Osteoblast (primary cell): ENCODE measurements around the gene GRIA4. TPM values are rescaled to one million over a fixed set of nuclear protein-coding genes. Genes with fewer than 3 reads are reported as not detected.

Experiments
- DNase-seq: peaks from one replicate; pipeline ENCODE4 v3.0.0; 2011; ENCODE audit warnings: low spot score, mixed read lengths; ENCODE audit not compliant: insufficient read length; ENCODE audit errors: missing footprints
- H2AFZ ChIP-seq: 2 replicates; pipeline ENCODE4 v1.6.0; 2011; ENCODE audit warnings: mild to moderate bottlenecking, low read length
- H3K27ac ChIP-seq: 2 replicates; pipeline ENCODE4 v1.5.1; 2011; ENCODE audit warnings: mild to moderate bottlenecking, low read depth, low read length, moderate library complexity
- H3K27me3 ChIP-seq: 2 replicates; pipeline ENCODE4 v1.6.0; 2012; ENCODE audit warnings: mild to moderate bottlenecking, control low read depth, inconsistent platforms, low read length, moderate library complexity; ENCODE audit not compliant: insufficient read depth
- H3K36me3 ChIP-seq: 2 replicates; pipeline ENCODE4 v1.5.1; 2011; ENCODE audit warnings: mild to moderate bottlenecking, low read length, control low read depth, moderate library complexity; ENCODE audit not compliant: insufficient read depth
- H3K4me1 ChIP-seq: 2 replicates; pipeline ENCODE4 v1.5.1; 2011; ENCODE audit warnings: mild to moderate bottlenecking, low read length, control low read depth, moderate library complexity; ENCODE audit not compliant: insufficient read depth
- H3K4me2 ChIP-seq: 2 replicates; pipeline ENCODE4 v1.6.0; 2011; ENCODE audit warnings: mild to moderate bottlenecking, low read length; ENCODE audit not compliant: insufficient read depth
- H3K4me3 ChIP-seq: fragments of 200-600 bp; sonication (generic); 3 replicates; pipeline ENCODE4 v1.5.1; 2012; ENCODE audit warnings: mild to moderate bottlenecking, low read length, inconsistent platforms; ENCODE audit not compliant: insufficient read depth
- H3K79me2 ChIP-seq: 2 replicates; pipeline ENCODE4 v1.6.0; 2012; ENCODE audit warnings: mild to moderate bottlenecking, low read length, control low read depth, inconsistent platforms; ENCODE audit not compliant: insufficient read depth
- H3K9me3 ChIP-seq: 2 replicates; pipeline ENCODE4 v1.5.1; 2011; ENCODE audit warnings: low read depth, low read length, control low read depth
- H4K20me1 ChIP-seq: 2 replicates; pipeline ENCODE4 v1.6.0; 2012; ENCODE audit warnings: mild to moderate bottlenecking, low read length, control low read depth; ENCODE audit not compliant: insufficient read depth
- total RNA-seq: library from RNA; depleted of rRNA; stranded (reverse); fragments of >200 nt; gene quantifications from 2 replicates; pipeline ENCODE4 v1.2.3, GENCODE V29; 2012
- TF ChIP-seq, protein P1 (sequence below): IDR thresholded peaks from 2 replicates; pipeline ENCODE4 v1.5.1; 2011; ENCODE audit warnings: mild to moderate bottlenecking, low read depth, low read length, moderate library complexity; ENCODE audit errors: extremely low read depth

The GRIA4 gene
- total RNA-seq, 1 donor: not detected

DNA sequence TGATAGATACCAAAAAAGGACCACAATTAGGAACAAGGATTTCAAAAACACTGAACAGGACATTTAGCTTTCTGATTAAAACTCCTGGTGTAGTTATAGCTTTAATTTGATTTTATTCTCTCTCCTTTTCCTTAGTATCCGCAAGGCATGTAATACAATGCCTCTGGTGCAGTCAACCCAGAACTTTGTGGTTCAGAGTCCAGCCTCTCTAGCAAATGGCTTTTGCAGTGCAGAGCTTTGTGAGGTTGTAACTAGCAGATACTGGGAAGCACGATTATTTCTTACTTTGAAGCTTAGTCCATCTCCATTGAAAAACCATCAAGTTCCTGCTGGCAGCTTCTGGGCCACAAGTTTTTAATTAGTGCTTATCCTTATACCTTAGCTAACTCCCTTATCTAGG is 79.8 kb downstream of the GRIA4 start:
- Histone ChIP-seq H3K4me1 (no peaks in the 10 kb centered on the region), H3K27me3 (no peaks in the 10 kb centered on the region), H2AFZ (no peak overlapping the region), H3K4me2 (no peak overlapping the region), H3K79me2 (no peaks in the 10 kb centered on the region), H3K27ac (no peak overlapping the region), H4K20me1 (no peaks in the 10 kb centered on the region), H3K36me3 (no peaks in the 10 kb centered on the region), H3K4me3 (no peak overlapping the region), H3K9me3 (no peaks in the 10 kb centered on the region)
- no peak for DNase-seq
- TF ChIP-seq, protein P1, sequence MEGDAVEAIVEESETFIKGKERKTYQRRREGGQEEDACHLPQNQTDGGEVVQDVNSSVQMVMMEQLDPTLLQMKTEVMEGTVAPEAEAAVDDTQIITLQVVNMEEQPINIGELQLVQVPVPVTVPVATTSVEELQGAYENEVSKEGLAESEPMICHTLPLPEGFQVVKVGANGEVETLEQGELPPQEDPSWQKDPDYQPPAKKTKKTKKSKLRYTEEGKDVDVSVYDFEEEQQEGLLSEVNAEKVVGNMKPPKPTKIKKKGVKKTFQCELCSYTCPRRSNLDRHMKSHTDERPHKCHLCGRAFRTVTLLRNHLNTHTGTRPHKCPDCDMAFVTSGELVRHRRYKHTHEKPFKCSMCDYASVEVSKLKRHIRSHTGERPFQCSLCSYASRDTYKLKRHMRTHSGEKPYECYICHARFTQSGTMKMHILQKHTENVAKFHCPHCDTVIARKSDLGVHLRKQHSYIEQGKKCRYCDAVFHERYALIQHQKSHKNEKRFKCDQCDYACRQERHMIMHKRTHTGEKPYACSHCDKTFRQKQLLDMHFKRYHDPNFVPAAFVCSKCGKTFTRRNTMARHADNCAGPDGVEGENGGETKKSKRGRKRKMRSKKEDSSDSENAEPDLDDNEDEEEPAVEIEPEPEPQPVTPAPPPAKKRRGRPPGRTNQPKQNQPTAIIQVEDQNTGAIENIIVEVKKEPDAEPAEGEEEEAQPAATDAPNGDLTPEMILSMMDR: no peak

DNA sequence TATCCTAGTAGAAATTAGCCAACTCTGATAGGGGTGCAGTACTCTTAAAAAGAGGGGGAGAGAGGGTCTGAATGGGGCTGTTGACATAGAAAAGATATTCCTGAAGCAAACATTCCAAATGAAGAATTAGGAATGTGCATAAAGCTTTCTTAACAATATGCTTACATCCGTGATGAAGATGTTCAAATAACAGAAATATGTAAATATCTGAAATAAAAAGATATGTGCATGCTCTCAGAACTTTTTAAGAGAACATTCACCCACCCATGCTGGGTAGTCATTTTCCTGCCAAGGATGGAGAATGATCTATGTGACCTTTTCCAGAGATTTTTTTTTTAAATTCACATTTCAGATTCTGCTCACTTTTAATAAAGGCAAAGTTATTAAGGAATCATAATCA is 80.6 kb downstream of the GRIA4 start:
- no peaks in the 10 kb centered on the region for H3K79me2 ChIP-seq
- H3K9me3 ChIP-seq: no peaks in the 10 kb centered on the region
- TF ChIP-seq, protein P1: no peak
- DNase-seq: no peak
- H4K20me1 ChIP-seq: no peaks in the 10 kb centered on the region
- H3K4me3 ChIP-seq: no peak overlapping the region
- no peaks in the 10 kb centered on the region for H3K36me3 ChIP-seq
- no peak overlapping the region for H2AFZ ChIP-seq
- no peak overlapping the region for H3K4me2 ChIP-seq
- H3K27ac ChIP-seq: no peak overlapping the region
- H3K27me3 ChIP-seq: no peaks in the 10 kb centered on the region
- H3K4me1 ChIP-seq: no peaks in the 10 kb centered on the region

DNA sequence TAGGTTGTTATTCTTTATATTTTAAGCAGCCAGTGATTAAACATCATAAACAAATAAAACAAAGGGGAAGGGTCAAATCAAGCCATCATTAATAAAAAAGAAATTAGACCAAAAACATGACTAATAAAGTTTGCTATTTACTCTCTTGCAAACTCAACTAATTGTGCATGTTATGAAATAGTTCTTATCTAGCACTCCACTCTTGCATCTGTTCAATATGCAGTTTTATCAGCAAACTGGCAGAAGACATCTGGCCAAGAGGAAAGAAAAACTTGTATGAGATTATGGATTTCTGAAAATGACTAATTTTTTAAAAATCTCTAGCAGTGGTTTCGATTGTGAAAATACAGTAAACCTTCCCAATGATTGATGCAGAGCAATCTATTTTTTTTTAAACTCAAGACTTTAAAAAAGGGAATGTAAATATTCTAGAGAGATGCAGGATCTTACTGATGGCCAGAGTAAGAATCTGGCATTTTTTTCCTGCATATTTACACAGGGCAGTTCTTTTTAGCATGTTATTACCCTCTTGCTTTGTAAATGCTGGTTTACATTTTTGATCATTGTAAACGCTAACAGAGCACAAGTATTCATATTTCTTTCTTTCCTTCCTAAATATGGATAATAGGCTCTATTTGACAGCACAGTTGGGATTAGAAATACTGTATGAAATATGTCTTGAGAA is 83.3 kb downstream of the GRIA4 start:
- Histone ChIP-seq H2AFZ (no peak overlapping the region), H3K79me2 (no peaks in the 10 kb centered on the region), H4K20me1 (no peaks in the 10 kb centered on the region), H3K27ac (no peak overlapping the region), H3K4me3 (no peak overlapping the region), H3K9me3 (peaks cover 6% of the 10 kb centered on the region), H3K4me2 (no peak overlapping the region), H3K36me3 (no peaks in the 10 kb centered on the region), H3K4me1 (no peaks in the 10 kb centered on the region), H3K27me3 (no peaks in the 10 kb centered on the region)
- DNase-seq: no peak
- TF ChIP-seq, protein P1: no peak

DNA sequence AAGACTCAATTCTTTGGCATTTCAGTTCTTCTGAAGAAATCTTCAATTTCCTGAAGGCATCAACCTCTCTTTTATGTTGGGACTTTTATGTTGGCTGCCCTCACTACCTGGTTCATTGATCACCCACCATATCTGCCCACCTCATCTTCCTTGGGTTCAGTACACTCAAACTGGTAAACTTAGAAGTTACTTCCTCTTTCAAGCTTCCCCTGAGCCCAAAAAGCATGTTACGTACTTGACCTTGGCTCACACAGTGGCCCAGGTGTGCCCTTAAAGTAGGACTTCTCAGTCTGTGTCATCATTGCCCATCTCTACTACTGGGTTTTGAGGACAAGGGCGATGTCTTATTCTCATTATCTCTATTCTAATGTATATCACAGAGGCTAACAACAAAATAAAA is 86.1 kb downstream of the GRIA4 start:
- no peaks in the 10 kb centered on the region for H3K79me2 ChIP-seq
- H3K4me2 ChIP-seq: no peak overlapping the region

More for the DNA sequence above, 86.1 kb downstream of the GRIA4 start:
- no peak overlapping the region for H2AFZ ChIP-seq
- H3K27me3 ChIP-seq: no peaks in the 10 kb centered on the region
- no peaks in the 10 kb centered on the region for H3K4me1 ChIP-seq
- no peaks in the 10 kb centered on the region for H3K36me3 ChIP-seq
- H4K20me1 ChIP-seq: no peaks in the 10 kb centered on the region
- TF ChIP-seq, protein P1: no peak
- H3K27ac ChIP-seq: no peak overlapping the region
- peaks cover 6% of the 10 kb centered on the region for H3K9me3 ChIP-seq
- DNase-seq: no peak
- no peak overlapping the region for H3K4me3 ChIP-seq
